Sigmoid colon (tissue), 7 donors: Measurements from ENCODE around the gene NLGN4X. TPM values are rescaled to one million over a fixed set of nuclear protein-coding genes. Genes with fewer than 3 reads are reported as not detected.

ENCODE experiments used
- DNase-seq: peaks from one replicate; pipeline ENCODE4 v3.0.0-alpha.2; 2019
- H3K27ac ChIP-seq, 4 donors: fragments of 200-600 bp; sonication (generic); one replicate each; pipeline ENCODE4 v1.5.1; 2016 to 2019; ENCODE audit warnings: mild to moderate bottlenecking in 1 of 4
- H3K27me3 ChIP-seq, 3 donors: fragments of 200-600 bp; sonication (generic); one replicate each; pipeline ENCODE4 v1.5.1; 2019; ENCODE audit warnings: mild to moderate bottlenecking in 1 of 3
- H3K36me3 ChIP-seq, 4 donors: fragments of 200-600 bp; sonication (generic); one replicate each; pipeline ENCODE4 v1.5.1; 2016 to 2019
- H3K4me1 ChIP-seq, 4 donors: fragments of 200-600 bp; sonication (generic); one replicate each; pipeline ENCODE4 v1.5.1; 2017 to 2019
- H3K4me3 ChIP-seq, 4 donors: fragments of 200-600 bp; sonication (generic); one replicate each; pipeline ENCODE4 v1.5.1; 2017 to 2019; ENCODE audit warnings: mild to moderate bottlenecking in 2 of 4, moderate library complexity in 1 of 4
- H3K9me3 ChIP-seq, 4 donors: fragments of 200-600 bp in 3 of 4; sonication (generic) in 3 of 4; one replicate each; pipeline versions ENCODE4 v1.5.1 to v1.6.1; 2013 to 2019
- EP300 ChIP-seq, 4 donors: sonication (generic); formaldehyde crosslinking; IDR thresholded peaks; one replicate each; pipeline ENCODE4 v1.6.1; 2017; ENCODE audit warnings: antibody characterized with exemption in 4 of 4
- POLR2A ChIP-seq, 2 donors: fragments of 450-650 bp; IDR thresholded peaks; one replicate each; pipeline ENCODE4 v1.6.1; 2016; ENCODE audit warnings: antibody characterized with exemption in 2 of 2, mild to moderate bottlenecking in 2 of 2, moderate library complexity in 2 of 2
- POLR2AphosphoS5 ChIP-seq, 4 donors: sonication (generic); formaldehyde crosslinking; IDR thresholded peaks; one replicate each; pipeline ENCODE4 v1.6.1; 2017; ENCODE audit warnings: antibody characterized with exemption in 4 of 4
- WGBS, 2 donors: extraction: QIAGEN DNeasy Blood & Tissue Kit; methylation state at CpG; one replicate each; pipeline ENCODE4 v1.1.7; 2013; 5-methylcytosine and 5-hydroxymethylcytosine counted together
- intact Hi-C: fragments of 100-400 bp; cut with DNase I; formaldehyde crosslinking; loops from one replicate; pipeline ENCODE4 v1.15.1; 2023
- polyA plus RNA-seq, 3 donors: library from polyadenylated mRNA; stranded (reverse); fragments of 200-250 nt; gene quantifications; one replicate each; pipeline ENCODE4 v1.2.3, GENCODE V29; 2013
- total RNA-seq, 4 donors: library from RNA; depleted of rRNA; stranded (reverse); fragments of >200 nt; gene quantifications; one replicate each; pipeline ENCODE4 v1.1.0, GENCODE V29; 2016
- TF ChIP-seq, protein P1 (sequence below), 4 experiments: fragments of 450-650 bp in 3 of 4; fragments of 200-600 bp in 1 of 4; IDR thresholded peaks; one replicate each; pipeline ENCODE4 v1.5.1; 2016 to 2019; ENCODE audit warnings: antibody characterized with exemption in 4 of 4, mild to moderate bottlenecking in 3 of 4, moderate library complexity in 2 of 4
- donor health status: healthy with polysubstance abuse.
- donor health status: Bipolar disorder and iron deficiency.
- donor health status: healthy.

NLGN4X gene
- total and polyA plus RNA-seq, 7 donors, result under 0.01 to 6.4 (median 4.0) TPM; not detected in 1

- 56 to 63% methylated on average over 3 of the region's 3 CpGs for WGBS, 2 donors
- Histone ChIP-seq H3K4me3 (no peak overlapping the region), H3K36me3 (no peaks in the 10 kb centered on the region), H3K9me3 (peaks cover 0 to 5% (median 0%) of the 10 kb centered on the region in 4 donors), H3K27ac (no peak overlapping the region), H3K4me1 (no peaks in the 10 kb centered on the region), H3K27me3 (no peaks in the 10 kb centered on the region)
- no peak for TF ChIP-seq POLR2A (IDR thresholded peaks at IDR 0.05)
- TF ChIP-seq, protein P1, sequence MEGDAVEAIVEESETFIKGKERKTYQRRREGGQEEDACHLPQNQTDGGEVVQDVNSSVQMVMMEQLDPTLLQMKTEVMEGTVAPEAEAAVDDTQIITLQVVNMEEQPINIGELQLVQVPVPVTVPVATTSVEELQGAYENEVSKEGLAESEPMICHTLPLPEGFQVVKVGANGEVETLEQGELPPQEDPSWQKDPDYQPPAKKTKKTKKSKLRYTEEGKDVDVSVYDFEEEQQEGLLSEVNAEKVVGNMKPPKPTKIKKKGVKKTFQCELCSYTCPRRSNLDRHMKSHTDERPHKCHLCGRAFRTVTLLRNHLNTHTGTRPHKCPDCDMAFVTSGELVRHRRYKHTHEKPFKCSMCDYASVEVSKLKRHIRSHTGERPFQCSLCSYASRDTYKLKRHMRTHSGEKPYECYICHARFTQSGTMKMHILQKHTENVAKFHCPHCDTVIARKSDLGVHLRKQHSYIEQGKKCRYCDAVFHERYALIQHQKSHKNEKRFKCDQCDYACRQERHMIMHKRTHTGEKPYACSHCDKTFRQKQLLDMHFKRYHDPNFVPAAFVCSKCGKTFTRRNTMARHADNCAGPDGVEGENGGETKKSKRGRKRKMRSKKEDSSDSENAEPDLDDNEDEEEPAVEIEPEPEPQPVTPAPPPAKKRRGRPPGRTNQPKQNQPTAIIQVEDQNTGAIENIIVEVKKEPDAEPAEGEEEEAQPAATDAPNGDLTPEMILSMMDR (IDR thresholded peaks at IDR 0.05), result no peak
- no peak for TF ChIP-seq POLR2AphosphoS5 (IDR thresholded peaks at IDR 0.05)
- no peak for TF ChIP-seq EP300 (IDR thresholded peaks at IDR 0.05)
- intact Hi-C loops, result no loop called here
- DNase-seq, result no peak
Observed at GRCh38 chrX:5998901-5999300, 229.8 kb downstream of the NLGN4X start.

- H3K4me1 ChIP-seq, result no peaks in the 10 kb centered on the region
- WGBS, 2 donors, result 85 to 91% methylated on average over 1 of the region's 1 CpG
- no peak overlapping the region for H3K27ac ChIP-seq
- H3K9me3 ChIP-seq, result peaks cover 0 to 5% (median 0%) of the 10 kb centered on the region in 4 donors
- H3K27me3 ChIP-seq, result no peaks in the 10 kb centered on the region
- no peak for DNase-seq
- no peak overlapping the region for H3K4me3 ChIP-seq
- no peak for TF ChIP-seq POLR2AphosphoS5 (IDR thresholded peaks at IDR 0.05)
- no peak for TF ChIP-seq POLR2A (IDR thresholded peaks at IDR 0.05)
- TF ChIP-seq, protein P1 (IDR thresholded peaks at IDR 0.05), result no peak
- no peak for TF ChIP-seq EP300 (IDR thresholded peaks at IDR 0.05)
- H3K36me3 ChIP-seq, result no peaks in the 10 kb centered on the region
- intact Hi-C loops, result no loop called here
Observed at GRCh38 chrX:5998456-5998855, 230.2 kb downstream of the NLGN4X start.

DNA sequence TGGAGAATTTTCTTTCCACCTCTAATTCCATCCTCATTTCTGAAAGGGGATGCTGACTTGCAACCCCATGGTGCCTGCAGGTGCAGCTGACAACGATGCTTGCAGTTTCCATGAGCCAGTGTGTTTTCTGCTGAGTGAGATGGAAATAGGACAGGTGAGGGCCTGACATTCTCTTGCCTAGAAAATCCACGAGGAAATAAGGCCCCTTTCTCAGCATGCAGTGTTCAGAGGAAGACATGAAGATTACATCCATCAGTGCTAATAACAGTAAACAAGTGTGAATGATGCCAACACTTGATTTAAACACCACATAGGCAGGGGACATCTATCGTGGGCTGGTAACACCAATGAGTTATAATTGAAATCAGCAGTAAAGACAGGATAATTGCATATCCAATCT is 237.3 kb downstream of the NLGN4X start:
- H3K27ac ChIP-seq, result no peak overlapping the region
- H3K36me3 ChIP-seq, result no peaks in the 10 kb centered on the region
- intact Hi-C loops, result no loop called here
- no peaks in the 10 kb centered on the region for H3K27me3 ChIP-seq
- DNase-seq, result no peak
- H3K4me3 ChIP-seq, result no peak overlapping the region
- H3K9me3 ChIP-seq, result peaks cover 0 to 5% (median 0%) of the 10 kb centered on the region in 4 donors
- no peak for TF ChIP-seq EP300 (IDR thresholded peaks at IDR 0.05)
- TF ChIP-seq POLR2AphosphoS5 (IDR thresholded peaks at IDR 0.05), result no peak
- TF ChIP-seq, protein P1 (IDR thresholded peaks at IDR 0.05), result no peak
- TF ChIP-seq POLR2A (IDR thresholded peaks at IDR 0.05), result no peak
- 55 to 66% methylated on average over 3 of the region's 3 CpGs for WGBS, 2 donors
- H3K4me1 ChIP-seq, result no peaks in the 10 kb centered on the region

GRCh38 chrX:5979338-5979737 is 249.3 kb downstream of the NLGN4X start:
- no peak overlapping the region for H3K27ac ChIP-seq
- 37 to 65% methylated on average over 1 of the region's 1 CpG for WGBS, 2 donors
- TF ChIP-seq EP300 (IDR thresholded peaks at IDR 0.05) (no peak), POLR2A (IDR thresholded peaks at IDR 0.05) (no peak), POLR2AphosphoS5 (IDR thresholded peaks at IDR 0.05) (no peak)
- TF ChIP-seq, protein P1 (IDR thresholded peaks at IDR 0.05), result no peak
- no peaks in the 10 kb centered on the region for H3K27me3 ChIP-seq
- intact Hi-C loops, result no loop called here
- no peak overlapping the region for H3K4me3 ChIP-seq
- H3K4me1 ChIP-seq, result no peaks in the 10 kb centered on the region
- H3K36me3 ChIP-seq, result no peaks in the 10 kb centered on the region
- no peaks in the 10 kb centered on the region for H3K9me3 ChIP-seq
- no peak for DNase-seq

DNA sequence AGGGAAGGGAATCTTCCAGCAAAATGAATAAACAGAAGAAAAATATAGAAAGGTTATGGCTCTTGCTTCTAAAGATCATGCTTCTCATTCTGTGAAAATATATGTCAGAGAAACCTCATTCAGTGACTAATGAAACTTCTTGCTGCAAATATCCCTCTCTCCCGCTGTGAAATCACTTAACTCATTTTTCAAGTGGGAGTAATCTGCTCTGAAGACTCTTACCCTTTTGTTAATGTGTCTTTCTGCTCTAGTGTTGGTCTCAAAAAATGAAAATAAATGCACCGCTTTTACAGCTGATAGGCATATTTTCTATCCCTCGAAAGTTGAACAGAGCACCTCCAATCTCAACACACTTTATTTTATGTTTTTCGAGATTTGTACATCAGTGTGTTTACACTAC is 252.3 kb downstream of the NLGN4X start:
- no peak overlapping the region for H3K4me3 ChIP-seq
- no peak for DNase-seq
- no peaks in the 10 kb centered on the region for H3K36me3 ChIP-seq
- H3K27ac ChIP-seq, result no peak overlapping the region
- WGBS, 2 donors, result 84 to 87% methylated on average over 4 of the region's 4 CpGs
- intact Hi-C loops, result no loop called here
- no peaks in the 10 kb centered on the region for H3K4me1 ChIP-seq
- H3K27me3 ChIP-seq, result no peaks in the 10 kb centered on the region
- no peaks in the 10 kb centered on the region for H3K9me3 ChIP-seq
- no peak for TF ChIP-seq POLR2AphosphoS5 (IDR thresholded peaks at IDR 0.05)
- TF ChIP-seq, protein P1 (IDR thresholded peaks at IDR 0.05), result no peak
- no peak for TF ChIP-seq EP300 (IDR thresholded peaks at IDR 0.05)
- TF ChIP-seq POLR2A (IDR thresholded peaks at IDR 0.05), result no peak
